Measurements from ENCODE around the gene RAB44. TPM values are rescaled to one million over a fixed set of nuclear protein-coding genes. Genes with fewer than 3 reads are reported as not detected.

RAB44 gene
- total and polyA plus RNA-seq, 2 of the 13 experiments (the other 11 are each of a cell fraction or from before 2014, with no cell fraction given), result not detected

- peak; percentile 14; the same call in 1 of the 2 replicates for TF ChIP-seq ZMYM3 (CRISPR knock-in tag; IDR thresholded peaks at IDR 0.05)
- TF ChIP-seq IKZF1 (IDR thresholded peaks at IDR 0.05), result no peak
- TF ChIP-seq ZNF614 (CRISPR knock-in tag; IDR thresholded peaks at IDR 0.05; ENCODE audit: borderline replicate concordance), result peak; percentile 27; the same call in 1 of the 2 replicates
- TF ChIP-seq MEF2D (CRISPR knock-in tag; IDR thresholded peaks at IDR 0.05), result peak; percentile 44; the same call in 1 of the 2 replicates
- TF ChIP-seq FIP1L1 (IDR thresholded peaks at IDR 0.05; ENCODE audit: borderline replicate concordance, insufficient read depth, low read depth, low read length), result no peak
- no peak for TF ChIP-seq NCOA5 (CRISPR knock-in tag; IDR thresholded peaks at IDR 0.05)
- peak; percentile 17; the same call in 1 of the 2 replicates for TF ChIP-seq RBFOX2 (IDR thresholded peaks at IDR 0.05; ENCODE audit: low read depth, low read length)
- no peak for TF ChIP-seq HOXA7 (CRISPR knock-in tag; IDR thresholded peaks at IDR 0.05)
- no peak for TF ChIP-seq U2AF1 (optimal IDR thresholded peaks at IDR 0.05; ENCODE audit: low read depth, low read length)
- no peak for TF ChIP-seq CREB1 (IDR thresholded peaks at IDR 0.05)
- no peak for TF ChIP-seq CREB1 (CRISPR knock-in tag; IDR thresholded peaks at IDR 0.05)
- TF ChIP-seq HMGA1 (CRISPR knock-in tag; conservative IDR thresholded peaks at IDR 0.05), result no peak
- 0 out of 2 replicates have a peak, but pooled peaks have one; percentile 14 for TF ChIP-seq CAMTA2 (CRISPR knock-in tag; IDR thresholded peaks at IDR 0.05; ENCODE audit: borderline replicate concordance)
- TF ChIP-seq ZNF281 (CRISPR knock-in tag; IDR thresholded peaks at IDR 0.05; ENCODE audit: borderline replicate concordance), result peak; percentile 31; the same call in 1 of the 2 replicates
- TF ChIP-seq FOXP1 (IDR thresholded peaks at IDR 0.05), result no peak
- TF ChIP-seq FOXP1 (CRISPR knock-in tag; IDR thresholded peaks at IDR 0.05), result no peak
- TF ChIP-seq ELF4 (CRISPR knock-in tag; IDR thresholded peaks at IDR 0.05; ENCODE audit: borderline replicate concordance), result peak; percentile 81; the same call in 1 of the 2 replicates
- TF ChIP-seq LRRFIP1 (CRISPR knock-in tag; conservative IDR thresholded peaks at IDR 0.05), result no peak
- 0 out of 2 replicates have a peak, but pooled peaks have one; percentile 4 for TF ChIP-seq TFDP1 (CRISPR knock-in tag; IDR thresholded peaks at IDR 0.05; ENCODE audit: borderline replicate concordance)
- no peak; the same call in 1 of the 2 replicates for TF ChIP-seq KMT2A (CRISPR knock-in tag; IDR thresholded peaks at IDR 0.05)
- peak; percentile 48 for TF ChIP-seq ZNF263 (CRISPR knock-in tag; IDR thresholded peaks at IDR 0.05)
- TF ChIP-seq ZBTB1 (CRISPR knock-in tag; IDR thresholded peaks at IDR 0.05; ENCODE audit: borderline replicate concordance), result no peak
- no peak for TF ChIP-seq POGZ (CRISPR knock-in tag; IDR thresholded peaks at IDR 0.05)
Observed at GRCh38 chr6:36676141-36677058, 21.2 kb upstream of the RAB44 start (continued).
